Hippocampal formation (tissue), 2 donors: ENCODE results near the gene ATP8B1.
"Not testable (repeated sequence)": the region's sequence is repeated elsewhere in the genome, so short reads cannot be mapped to it uniquely, and the experiment has no call there.

Experiments
- DNase-seq, 2 donors: peaks; one replicate each; lab custom pipeline; 2025; lab: John Stamatoyannopoulos, UW

Gene ATP8B1

GRCh38 chr18:57803103-57803969 lies at the start of gene ATP8B1:
Gene ATP8B1 (minus strand): TSS chr18:57803315. CDS start chr18:57731807, 71,508 bp downstream.
- DNase-seq = no peak

- DNase-seq = no peak
These were observed 46.9 kb upstream of the ATP8B1 start for GRCh38 chr18:57850063-57850462.

- not testable (repeated sequence) for DNase-seq
These were observed 45.3 kb upstream of the ATP8B1 start for GRCh38 chr18:57848374-57848773.

GRCh38 chr18:57847431-57847830 lies 44.3 kb upstream of the ATP8B1 start:
- DNase-seq = not testable (repeated sequence)

GRCh38 chr18:57846258-57846657 lies 43.1 kb upstream of the ATP8B1 start:
- DNase-seq = no peak

- no peak for DNase-seq
These were observed 42.5 kb upstream of the ATP8B1 start for GRCh38 chr18:57845605-57846074.

GRCh38 chr18:57844319-57844718 lies 41.2 kb upstream of the ATP8B1 start:
- no peak for DNase-seq

- no peak for DNase-seq
These were observed 40.3 kb upstream of the ATP8B1 start for GRCh38 chr18:57843386-57843785.

- DNase-seq = no peak
These were observed 38.5 kb upstream of the ATP8B1 start for GRCh38 chr18:57841568-57841967.

- no peak for DNase-seq
These were observed 36.8 kb upstream of the ATP8B1 start for GRCh38 chr18:57839942-57840381.

- DNase-seq = no peak
These were observed 34.9 kb upstream of the ATP8B1 start for GRCh38 chr18:57837917-57838548.

- DNase-seq = no peak
These were observed 33.4 kb upstream of the ATP8B1 start for GRCh38 chr18:57836557-57836956.

GRCh38 chr18:57835904-57836303 lies 32.8 kb upstream of the ATP8B1 start:
- DNase-seq = no peak

- DNase-seq = no peak
These were observed 31.5 kb upstream of the ATP8B1 start for GRCh38 chr18:57834616-57835015.

GRCh38 chr18:57833441-57834101 lies 30.5 kb upstream of the ATP8B1 start:
- DNase-seq = no peak

GRCh38 chr18:57832730-57833129 lies 29.6 kb upstream of the ATP8B1 start:
- no peak for DNase-seq

- DNase-seq = no peak
These were observed 28.7 kb upstream of the ATP8B1 start for GRCh38 chr18:57831597-57832377.

- DNase-seq = no peak
These were observed 24.5 kb upstream of the ATP8B1 start for GRCh38 chr18:57827646-57828045.

- no peak for DNase-seq
These were observed 23.1 kb upstream of the ATP8B1 start for GRCh38 chr18:57826252-57826651.

GRCh38 chr18:57820583-57820982 lies 17.5 kb upstream of the ATP8B1 start:
- DNase-seq = not testable (repeated sequence)

GRCh38 chr18:57819671-57820460 lies 16.8 kb upstream of the ATP8B1 start:
- DNase-seq = no peak
